ENCODE data around the gene CACNA1I. TPM values are rescaled to one million over a fixed set of nuclear protein-coding genes. Genes with fewer than 3 reads are reported as not detected.

The CACNA1I gene
- total and polyA plus RNA-seq, 7 donors = 0.01 to 0.14 (median 0.04) TPM; not detected in 2

DNA sequence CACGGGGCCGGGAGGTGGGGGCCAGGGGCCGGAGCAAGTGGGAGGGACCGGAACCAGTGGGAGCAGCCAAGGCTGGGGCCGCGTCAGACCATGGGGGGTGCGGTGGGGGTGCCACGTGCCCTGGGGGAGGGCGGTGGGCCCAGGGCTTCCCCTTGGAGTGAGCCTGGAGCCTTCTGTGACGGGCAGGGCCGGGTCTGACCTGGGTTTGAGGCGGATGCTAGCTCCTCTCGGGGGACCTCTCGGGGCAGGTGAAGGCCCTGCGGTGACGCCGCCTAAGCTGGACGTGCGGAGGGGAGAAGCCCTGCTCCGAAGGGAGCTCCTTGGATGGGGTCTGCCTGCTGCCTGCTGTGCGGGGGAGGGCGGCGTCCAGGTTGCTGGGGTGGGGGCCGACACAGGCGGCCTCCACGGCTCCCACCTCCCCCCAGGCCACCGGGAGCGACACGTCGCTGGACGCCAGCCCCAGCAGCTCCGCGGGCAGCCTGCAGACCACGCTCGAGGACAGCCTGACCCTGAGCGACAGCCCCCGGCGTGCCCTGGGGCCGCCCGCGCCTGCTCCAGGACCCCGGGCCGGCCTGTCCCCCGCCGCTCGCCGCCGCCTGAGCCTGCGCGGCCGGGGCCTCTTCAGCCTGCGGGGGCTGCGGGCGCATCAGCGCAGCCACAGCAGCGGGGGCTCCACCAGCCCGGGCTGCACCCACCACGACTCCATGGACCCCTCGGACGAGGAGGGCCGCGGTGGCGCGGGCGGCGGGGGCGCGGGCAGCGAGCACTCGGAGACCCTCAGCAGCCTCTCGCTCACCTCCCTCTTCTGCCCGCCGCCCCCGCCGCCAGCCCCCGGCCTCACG is 115.0 kb downstream of the CACNA1I start:
- intact Hi-C loops (cut with DNase I) = no loop called here
- Histone ChIP-seq H3K27me3 (ENCODE audit: insufficient read depth in 3 of 3, low read length in 2 of 3) (peaks cover 0 to 63% (median 10%) of the 10 kb centered on the region in 3 donors), H3K4me1 (no peaks in the 10 kb centered on the region), H3K4me3 (no peak overlapping the region), H3K27ac (no peak overlapping the region), H3K36me3 (ENCODE audit: insufficient read depth in 1 of 2, low read depth in 1 of 2) (no peaks in the 10 kb centered on the region), H3K9me3 (no peaks in the 10 kb centered on the region)
- ATAC-seq = no peak
- no peak for DNase-seq
- TF ChIP-seq, protein P1, sequence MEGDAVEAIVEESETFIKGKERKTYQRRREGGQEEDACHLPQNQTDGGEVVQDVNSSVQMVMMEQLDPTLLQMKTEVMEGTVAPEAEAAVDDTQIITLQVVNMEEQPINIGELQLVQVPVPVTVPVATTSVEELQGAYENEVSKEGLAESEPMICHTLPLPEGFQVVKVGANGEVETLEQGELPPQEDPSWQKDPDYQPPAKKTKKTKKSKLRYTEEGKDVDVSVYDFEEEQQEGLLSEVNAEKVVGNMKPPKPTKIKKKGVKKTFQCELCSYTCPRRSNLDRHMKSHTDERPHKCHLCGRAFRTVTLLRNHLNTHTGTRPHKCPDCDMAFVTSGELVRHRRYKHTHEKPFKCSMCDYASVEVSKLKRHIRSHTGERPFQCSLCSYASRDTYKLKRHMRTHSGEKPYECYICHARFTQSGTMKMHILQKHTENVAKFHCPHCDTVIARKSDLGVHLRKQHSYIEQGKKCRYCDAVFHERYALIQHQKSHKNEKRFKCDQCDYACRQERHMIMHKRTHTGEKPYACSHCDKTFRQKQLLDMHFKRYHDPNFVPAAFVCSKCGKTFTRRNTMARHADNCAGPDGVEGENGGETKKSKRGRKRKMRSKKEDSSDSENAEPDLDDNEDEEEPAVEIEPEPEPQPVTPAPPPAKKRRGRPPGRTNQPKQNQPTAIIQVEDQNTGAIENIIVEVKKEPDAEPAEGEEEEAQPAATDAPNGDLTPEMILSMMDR (IDR thresholded peaks at IDR 0.05) = no peak
- 15 to 31% (median 20%) methylated on average over 36 to 77 of the region's 77 CpGs for WGBS, 3 donors

DNA sequence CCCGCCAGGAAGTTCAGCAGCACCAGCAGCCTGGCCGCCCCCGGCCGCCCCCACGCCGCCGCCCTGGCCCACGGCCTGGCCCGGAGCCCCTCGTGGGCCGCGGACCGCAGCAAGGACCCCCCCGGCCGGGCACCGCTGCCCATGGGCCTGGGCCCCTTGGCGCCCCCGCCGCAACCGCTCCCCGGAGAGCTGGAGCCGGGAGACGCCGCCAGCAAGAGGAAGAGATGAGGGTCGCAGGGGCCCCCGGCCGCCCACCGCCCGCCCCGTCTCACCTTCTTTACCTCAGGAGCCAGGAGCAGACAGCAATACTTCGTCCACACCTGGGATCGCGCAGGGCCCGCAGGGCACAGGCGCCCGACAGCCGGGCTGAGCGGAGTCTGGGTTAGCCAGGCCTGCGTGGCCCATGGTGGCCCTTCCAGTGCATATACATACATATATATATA is 115.6 kb downstream of the CACNA1I start:
- 57 to 79% (median 67%) methylated on average over 21 to 39 of the region's 39 CpGs for WGBS, 3 donors
- DNase-seq (no peak), ATAC-seq (no peak)
- no peaks in the 10 kb centered on the region for H3K9me3 ChIP-seq
- H3K4me3 ChIP-seq = no peak overlapping the region
- H3K27ac ChIP-seq = no peak overlapping the region
- no peaks in the 10 kb centered on the region for H3K36me3 ChIP-seq (ENCODE audit: insufficient read depth in 1 of 2, low read depth in 1 of 2)
- H3K4me1 ChIP-seq = no peaks in the 10 kb centered on the region
- intact Hi-C loops (cut with DNase I) = no loop called here
- H3K27me3 ChIP-seq (ENCODE audit: insufficient read depth in 3 of 3, low read length in 2 of 3) = peaks cover 0 to 70% (median 10%) of the 10 kb centered on the region in 3 donors
- TF ChIP-seq, protein P1 (IDR thresholded peaks at IDR 0.05) = no peak

DNA sequence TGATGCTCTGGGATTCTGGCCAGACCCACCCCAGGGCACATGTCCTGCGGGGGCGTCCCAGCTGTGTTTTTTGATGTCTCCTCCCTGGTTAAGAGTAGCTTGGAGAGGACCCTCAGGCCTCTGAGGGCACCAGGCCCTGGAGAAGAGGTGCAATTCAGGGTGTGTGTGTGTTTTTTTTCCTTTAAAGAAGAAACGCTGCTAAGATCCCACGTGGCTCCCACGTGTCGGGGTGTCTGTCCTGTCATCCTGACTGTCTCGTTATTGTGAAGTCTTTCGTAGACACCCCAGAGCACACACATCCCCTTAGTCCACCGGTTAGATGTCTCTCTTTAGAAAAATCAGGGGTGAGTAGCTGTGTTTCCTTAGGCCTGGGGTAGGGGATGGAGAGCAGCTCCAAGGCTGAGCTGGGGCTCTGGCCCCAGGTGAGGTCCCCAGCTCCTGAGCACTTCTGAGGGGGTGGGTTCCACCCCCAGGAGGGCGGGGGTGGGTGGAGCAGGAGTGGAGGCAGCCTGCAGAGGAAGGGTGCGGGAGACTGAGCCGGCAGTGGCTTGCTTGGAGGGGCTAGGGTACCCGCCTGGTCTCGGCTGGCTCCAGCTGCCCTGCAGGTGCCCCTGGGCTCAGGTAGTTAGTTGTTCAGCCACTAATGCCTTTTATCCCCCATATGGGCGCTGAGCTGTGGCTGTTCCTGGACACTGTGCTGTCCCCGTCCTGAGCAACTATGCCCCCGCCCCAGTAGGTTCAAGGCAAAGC is 116.4 kb downstream of the CACNA1I start:
- Histone ChIP-seq H3K9me3 (no peaks in the 10 kb centered on the region), H3K4me1 (no peaks in the 10 kb centered on the region), H3K36me3 (ENCODE audit: insufficient read depth in 1 of 2, low read depth in 1 of 2) (no peaks in the 10 kb centered on the region), H3K27ac (no peak overlapping the region), H3K27me3 (ENCODE audit: insufficient read depth in 3 of 3, low read length in 2 of 3) (peaks cover 0 to 72% (median 13%) of the 10 kb centered on the region in 3 donors), H3K4me3 (no peak overlapping the region)
- intact Hi-C loops (cut with DNase I) = no loop called here
- ATAC-seq (no peak), DNase-seq (no peak)
- TF ChIP-seq, protein P1 (IDR thresholded peaks at IDR 0.05) = no peak
- 78 to 84% (median 78%) methylated on average over 13 to 17 of the region's 17 CpGs for WGBS, 3 donors

DNA sequence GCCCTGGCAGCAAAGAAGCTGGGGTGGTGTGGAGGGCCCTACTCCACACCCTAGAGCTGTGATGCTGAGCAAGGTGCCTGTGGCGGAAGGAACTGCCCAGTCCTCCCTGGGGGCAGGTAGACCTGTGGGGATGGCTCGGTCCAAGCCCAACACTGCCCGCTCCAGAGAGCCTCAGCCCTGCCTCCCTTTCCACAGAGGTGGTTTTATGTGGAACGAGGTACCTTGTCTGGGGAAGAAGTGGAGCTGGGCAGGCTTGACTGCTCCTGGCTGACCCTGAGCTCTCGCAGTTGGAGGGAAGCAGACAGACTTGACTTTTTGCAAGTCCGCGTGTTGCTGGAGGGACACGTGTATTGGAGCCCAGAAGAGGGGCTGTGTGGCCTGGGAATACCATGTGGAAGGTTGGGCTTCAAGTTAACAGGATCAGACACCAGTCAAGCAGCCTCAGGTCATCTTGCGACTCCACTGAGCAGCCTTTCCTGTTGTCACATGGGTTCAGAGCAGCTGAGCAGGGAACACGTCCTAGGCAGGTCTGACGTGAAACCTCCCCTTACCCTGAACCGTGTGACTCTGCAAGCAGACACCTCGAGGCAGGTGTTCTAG is 117.7 kb downstream of the CACNA1I start:
- intact Hi-C loops (cut with DNase I) = no loop called here
- DNase-seq (no peak), ATAC-seq (no peak)
- Histone ChIP-seq H3K27me3 (ENCODE audit: insufficient read depth in 3 of 3, low read length in 2 of 3) (peaks cover 0 to 68% (median 13%) of the 10 kb centered on the region in 3 donors), H3K9me3 (no peaks in the 10 kb centered on the region), H3K36me3 (ENCODE audit: insufficient read depth in 1 of 2, low read depth in 1 of 2) (no peaks in the 10 kb centered on the region), H3K4me3 (no peak overlapping the region), H3K27ac (no peak overlapping the region), H3K4me1 (no peaks in the 10 kb centered on the region)
- TF ChIP-seq, protein P1 (IDR thresholded peaks at IDR 0.05) = no peak
- WGBS, 3 donors = 86 to 88% (median 86%) methylated on average over 13 of the region's 13 CpGs

All from psoas muscle (tissue), 8 donors.